GM12878 (cell line): Measurements from ENCODE around the gene PRR35. TPM values are rescaled to one million over a fixed set of nuclear protein-coding genes. Genes with fewer than 3 reads are reported as not detected.

ENCODE experiments used
- ATAC-seq: fragments of 200-7000 bp; cut with Tn5 transposase; 3 replicates; pipeline ENCODE4 v1.9.1; 2020; ENCODE audit warnings: mild to moderate bottlenecking, moderate library complexity
- BruUV-seq: library from RNA; stranded (reverse); fragments of 400-500 nt; replicated peaks from 2 replicates; lab custom pipeline; 2021; lab: Mats Ljungman, UMichigan
- CTCF ChIA-PET: fragments of 300-600 bp; sonication (Branson Sonifier 250); formaldehyde crosslinking; extraction: SDS; loops from one replicate; lab custom pipeline; 2021; ENCODE audit warnings: inconsistent platforms; lab: Yijun Ruan, JAX
- POLR2A ChIA-PET: fragments of 350-600 bp; formaldehyde crosslinking; extraction: SDS; loops from one replicate; lab custom pipeline; 2021; ENCODE audit warnings: inconsistent platforms; lab: Charles Lee
- RAD21 ChIA-PET: fragments of 300-600 bp; sonication (Branson Sonifier 250); formaldehyde crosslinking; loops from one replicate; lab custom pipeline; 2023; ENCODE audit warnings: antibody characterized with exemption; ENCODE audit not compliant: unreplicated experiment; lab: Charles Lee
- SMC1A ChIA-PET: fragments of 300-600 bp; sonication (Branson Sonifier 250); formaldehyde crosslinking; loops from one replicate; lab custom pipeline; 2023; ENCODE audit not compliant: unreplicated experiment, uncharacterized antibody; lab: Charles Lee
- DNase-seq: peaks from one replicate; pipeline ENCODE4 v3.0.0-alpha.2; 2011; ENCODE audit warnings: low read depth, low spot score
- FAIRE-seq: peaks from 3 replicates; lab custom pipeline; 2011; peaks lifted over from hg19 to GRCh38; lab: Jason Lieb, UNC
- H2AFZ ChIP-seq: 2 replicates; pipeline ENCODE4 v1.6.0; 2011; ENCODE audit warnings: low read depth, low read length, control low read depth; ENCODE audit not compliant: control insufficient read depth
- H3K27ac ChIP-seq: 2 replicates; pipeline ENCODE4 v1.5.1; 2011; ENCODE audit warnings: control low read depth; ENCODE audit not compliant: control insufficient read depth, insufficient read depth
- H3K27me3 ChIP-seq, 2 experiments: replicated peaks in 1 of 2; 2 replicates each; pipeline versions ENCODE4 v1.6.0 to v1.6.1; 2011; ENCODE audit warnings: low read length in 1 of 2; ENCODE audit not compliant: control insufficient read depth in 2 of 2, insufficient read depth in 2 of 2
- H3K36me3 ChIP-seq, 2 experiments: 2 replicates each; pipeline ENCODE4 v1.5.1; 2011; ENCODE audit warnings: low read length in 1 of 2; ENCODE audit not compliant: control insufficient read depth in 2 of 2, insufficient read depth in 2 of 2
- H3K4me1 ChIP-seq: 2 replicates; pipeline ENCODE4 v1.6.1; 2011; ENCODE audit warnings: mild to moderate bottlenecking, low read length, moderate library complexity, mixed read lengths; ENCODE audit not compliant: control insufficient read depth, insufficient read depth
- H3K4me2 ChIP-seq: 2 replicates; pipeline ENCODE4 v1.6.0; 2011; ENCODE audit warnings: control low read depth; ENCODE audit not compliant: control insufficient read depth, insufficient read depth
- H3K4me3 ChIP-seq: fragments of 200-600 bp; sonication (generic); 2 replicates; pipeline ENCODE4 v1.5.1; 2016
- H3K79me2 ChIP-seq: 2 replicates; pipeline ENCODE4 v1.6.0; 2011; ENCODE audit warnings: low read length; ENCODE audit not compliant: control insufficient read depth, insufficient read depth
- H3K9ac ChIP-seq: 2 replicates; pipeline ENCODE4 v1.8.0; 2011; ENCODE audit warnings: low read length, control low read depth, mixed read lengths; ENCODE audit not compliant: control insufficient read depth, insufficient read depth
- H3K9me3 ChIP-seq: replicated peaks from 3 replicates; pipeline ENCODE4 v1.5.1; 2011; ENCODE audit warnings: mild to moderate bottlenecking, low read length; ENCODE audit not compliant: control insufficient read depth, insufficient read depth
- H4K20me1 ChIP-seq: 2 replicates; pipeline ENCODE4 v1.6.0; 2011; ENCODE audit not compliant: control insufficient read depth, insufficient read depth
- HSF1 ChIP-seq: fragments of 150-350 bp; IDR thresholded peaks from 2 replicates; pipeline ENCODE4 v1.6.1; 2014; ENCODE audit warnings: mild to moderate bottlenecking, low read depth, low read length
- JUND ChIP-seq: IDR thresholded peaks from 2 replicates; pipeline ENCODE4 v1.6.1; 2012; ENCODE audit warnings: low read depth, mild to moderate bottlenecking, low read length, improper control_type of control experiment, moderate library complexity
- RBBP5 ChIP-seq: fragments of 200-600 bp; sonication (generic); conservative IDR thresholded peaks from 2 replicates; pipeline ENCODE4 v1.6.1; 2016
- STAT1 ChIP-seq: fragments of 450-650 bp; conservative IDR thresholded peaks from 2 replicates; pipeline ENCODE4 v1.6.1; 2014; ENCODE audit warnings: antibody characterized with exemption, mild to moderate bottlenecking
- SUZ12 ChIP-seq: fragments of 200-600 bp; sonication (generic); IDR thresholded peaks from one replicate; pipeline ENCODE4 v1.6.1; 2018; ENCODE audit warnings: antibody characterized with exemption, mild to moderate bottlenecking; ENCODE audit not compliant: unreplicated experiment
- TCF3 ChIP-seq: IDR thresholded peaks from 2 replicates; pipeline ENCODE4 v1.6.1; 2012; ENCODE audit warnings: low read depth, mild to moderate bottlenecking, low read length, borderline replicate concordance; ENCODE audit not compliant: insufficient read depth
- USF1 ChIP-seq: IDR thresholded peaks from 2 replicates; pipeline ENCODE4 v1.6.1; 2011; ENCODE audit warnings: borderline replicate concordance, low read depth, mild to moderate bottlenecking, moderate library complexity, mixed read lengths, low read length; ENCODE audit not compliant: insufficient read depth; ENCODE audit errors: extremely low read length
- YBX1 ChIP-seq: fragments of 450-650 bp; IDR thresholded peaks from 2 replicates; pipeline ENCODE4 v1.6.1; 2016; ENCODE audit warnings: antibody characterized with exemption
- WGBS: methylation state at CpG from one replicate; pipeline ENCODE4 v1.1.6; 2016; ENCODE audit warnings: low lambda C conversion rate; ENCODE audit not compliant: insufficient replicate concordance, insufficient coverage; ENCODE audit errors: missing lambda C conversion rate; 5-methylcytosine and 5-hydroxymethylcytosine counted together
- in situ Hi-C: fragments of 300-500 bp; cut with MboI; formaldehyde crosslinking; loops from 9 replicates; pipeline ENCODE4 v1.14.3; 2018; ENCODE audit warnings: mixed read lengths
- intact Hi-C: fragments of 100-400 bp; cut with micrococcal nuclease; formaldehyde crosslinking; loops from one replicate; pipeline ENCODE4 v1.14.2; 2022; ENCODE audit not compliant: unreplicated experiment
- polyA plus RNA-seq, 11 experiments: library from polyadenylated mRNA; depleted of rRNA in 4 of 11; unstranded in 6 of 11; stranded (reverse) in 5 of 11; fragments of >200 nt; fragmentation: Nextera tagmentation in 4 of 11; fragmentation: Illumina TruSeq in 1 of 11; extraction: Ambion mirVana in 4 of 11; extraction: Trizol in 1 of 11; gene quantifications; 1 replicate in 1 of 11; 2 replicates in 10 of 11; pipeline versions ENCODE4 v1.2.1 to v1.2.3, GENCODE V29; 2011 to 2016; ENCODE audit warnings: inconsistent platforms in 2 of 11, missing spikeins in 2 of 11, low read depth in 1 of 11
- total RNA-seq, 4 experiments: library from RNA; depleted of rRNA in 3 of 4; stranded (reverse); fragments of >200 nt in 3 of 4; fragmentation: Illumina TruSeq in 1 of 4; extraction: Trizol in 1 of 4; gene quantifications; 2 replicates each; pipeline versions ENCODE4 v1.2.1 to v1.2.3, GENCODE V29; 2013 to 2021

PRR35 gene
- total and polyA plus RNA-seq, 10 of the 15 experiments (the other 5 are each of a cell fraction or from before 2014, with no cell fraction given): not detected

- Histone ChIP-seq H4K20me1 (no peaks in the 10 kb centered on the region), H3K27ac (no peak overlapping the region), H3K27me3 (no peaks in the 10 kb centered on the region), H3K36me3 (peaks cover 0 to 14% of the 10 kb centered on the region in 2 experiments; a peak in 2 of 4 replicates), H3K4me1 (no peaks in the 10 kb centered on the region), H3K9ac (no peak overlapping the region), H2AFZ (no peak overlapping the region), H3K4me3 (no peak overlapping the region), H3K79me2 (no peaks in the 10 kb centered on the region; the same call in 1 of the 2 replicates), H3K4me2 (no peak overlapping the region), H3K9me3 (no peaks in the 10 kb centered on the region)
- DNase-seq: no peak
- ChIA-PET RAD21 (no interaction called here), CTCF (no interaction called here), POLR2A (no interaction called here), SMC1A (no interaction called here)
- WGBS: 97% methylated on average over 49 of the region's 51 CpGs
- no peak for TF ChIP-seq TCF3
- TF ChIP-seq USF1: peak; percentile 10
- no peak for ATAC-seq
- FAIRE-seq: no peak
- intact Hi-C loops (no loop called here), in situ Hi-C loops (no loop called here)
- no TSS peak for BruUV-seq
These were observed 16.7 kb upstream of the PRR35 start for GRCh38 chr16:543301-544164.

- intact Hi-C loops: no loop called here
- Histone ChIP-seq H3K4me3 (no peak overlapping the region), H3K27me3 (no peaks in the 10 kb centered on the region), H4K20me1 (no peaks in the 10 kb centered on the region), H3K27ac (no peak overlapping the region), H3K9ac (no peak overlapping the region), H3K4me1 (no peaks in the 10 kb centered on the region), H3K4me2 (no peak overlapping the region), H3K79me2 (no peaks in the 10 kb centered on the region; the same call in 1 of the 2 replicates), H3K36me3 (peaks cover 0 to 15% of the 10 kb centered on the region in 2 experiments; a peak in 2 of 4 replicates), H3K9me3 (no peaks in the 10 kb centered on the region), H2AFZ (no peak overlapping the region)
- ChIA-PET CTCF (no interaction called here), RAD21 (no interaction called here), SMC1A (no interaction called here), POLR2A (no interaction called here)
- WGBS: 92% methylated on average over 13 of the region's 46 CpGs
- in situ Hi-C loops: no loop called here
- FAIRE-seq (no peak), ATAC-seq (no peak), DNase-seq (no peak)
- no TSS peak for BruUV-seq
- TF ChIP-seq STAT1 (no peak), YBX1 (no peak), HSF1 (no peak), SUZ12 (no peak), RBBP5 (no peak), JUND (no peak)
These were observed 15.7 kb upstream of the PRR35 start for GRCh38 chr16:544517-544916.
